ENCODE measurements around the gene USH1G. TPM values are rescaled to one million over a fixed set of nuclear protein-coding genes. Genes with fewer than 3 reads are reported as not detected.
A peak's percentile ranks its signal among the peaks of the same experiment; 100 is the strongest.

Gene USH1G
- total and polyA plus RNA-seq, 2 of the 13 experiments (the other 11 are each of a cell fraction or from before 2014, with no cell fraction given), result 0.04 TPM; not detected in 1

- no peak for TF ChIP-seq KAT8 (CRISPR knock-in tag; IDR thresholded peaks at IDR 0.05)
- peak; percentile 83 for TF ChIP-seq HDAC1 (CRISPR knock-in tag; IDR thresholded peaks at IDR 0.05)
- TF ChIP-seq TRAFD1 (CRISPR knock-in tag; IDR thresholded peaks at IDR 0.05; ENCODE audit: borderline replicate concordance), result no peak
- 0 out of 2 replicates have a peak, but pooled peaks have one; percentile 54 for TF ChIP-seq ZNF530 (CRISPR knock-in tag; IDR thresholded peaks at IDR 0.05; ENCODE audit: low read depth)
- TF ChIP-seq CEBPZ (IDR thresholded peaks at IDR 0.05; ENCODE audit: low read length), result no peak
- TF ChIP-seq ZNF546 (CRISPR knock-in tag; conservative IDR thresholded peaks at IDR 0.05), result no peak; the same call in 1 of the 2 replicates
- no peak for TF ChIP-seq GTF3A (CRISPR knock-in tag; conservative IDR thresholded peaks at IDR 0.05)
- no peak for TF ChIP-seq FOXM1 (CRISPR knock-in tag; IDR thresholded peaks at IDR 0.05)
- 0 out of 2 replicates have a peak, but pooled peaks have one; percentile 76 for TF ChIP-seq DZIP1 (CRISPR knock-in tag; IDR thresholded peaks at IDR 0.05)
- no peak for TF ChIP-seq HNF4G (IDR thresholded peaks at IDR 0.05; ENCODE audit: borderline replicate concordance, low read depth, low read length)
- no peak for TF ChIP-seq HNF4G (CRISPR knock-in tag; IDR thresholded peaks at IDR 0.05; ENCODE audit: borderline replicate concordance, low read depth)
- no peak for TF ChIP-seq TCF12 (IDR thresholded peaks at IDR 0.05)
- no peak for TF ChIP-seq TCF12 (CRISPR knock-in tag; IDR thresholded peaks at IDR 0.05)
- no peak; the same call in 1 of the 2 replicates for TF ChIP-seq HOMEZ (CRISPR knock-in tag; IDR thresholded peaks at IDR 0.05; ENCODE audit: low read depth)
- peak; percentile 56; the same call in 1 of the 2 replicates for TF ChIP-seq PRDM10 (CRISPR knock-in tag; IDR thresholded peaks at IDR 0.05; ENCODE audit: low read depth)
Measured at GRCh38 chr17:74872313-74873036, 50.6 kb downstream of the USH1G start, which contains the start of gene FDXR (continued).

All from HepG2 (cell line).